HG03039 (cell line): Measurements from ENCODE around the gene NEK7.
"Not testable (repeated sequence)": the region's sequence is repeated elsewhere in the genome, so short reads cannot be mapped to it uniquely, and the experiment has no call there.

Source experiments
- ATAC-seq: cut with Tn5 transposase; IDR thresholded peaks from one replicate; pipeline ENCODE4 v1.9.1; 2021; ENCODE audit warnings: mild to moderate bottlenecking, moderate library complexity; ENCODE audit not compliant: unreplicated experiment

Gene NEK7

DNA sequence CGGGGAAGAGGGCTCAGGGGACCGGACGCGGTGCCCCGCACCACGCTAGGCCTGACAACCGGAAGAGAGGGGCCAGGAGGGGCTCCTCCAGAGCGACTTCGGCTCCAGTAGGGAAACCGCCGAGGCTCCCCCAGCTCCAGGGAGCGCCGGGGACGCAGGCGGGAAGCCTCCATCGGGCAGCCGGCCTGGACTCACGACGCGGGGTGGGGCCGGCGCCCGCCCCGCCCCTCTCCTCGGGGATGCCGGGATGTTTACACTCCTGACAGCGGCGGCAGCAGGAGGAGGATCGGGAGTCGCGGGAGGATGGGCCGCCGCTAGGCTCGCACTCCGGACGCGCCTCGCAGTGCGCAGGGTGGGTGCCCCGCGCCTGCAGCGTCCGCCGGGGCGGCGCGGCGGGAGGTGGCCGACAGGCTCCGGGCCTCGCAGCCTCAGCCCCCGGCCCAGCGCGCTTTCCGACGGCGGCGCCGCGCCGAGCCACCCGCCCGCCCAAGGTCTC, at the start of gene NEK7:
Gene NEK7 (plus strand): TSS at position 254 of the 496 bp plus-strand sequence. CDS start 75,583 bp downstream, outside the sequence.
- peak; percentile 54 for ATAC-seq

DNA sequence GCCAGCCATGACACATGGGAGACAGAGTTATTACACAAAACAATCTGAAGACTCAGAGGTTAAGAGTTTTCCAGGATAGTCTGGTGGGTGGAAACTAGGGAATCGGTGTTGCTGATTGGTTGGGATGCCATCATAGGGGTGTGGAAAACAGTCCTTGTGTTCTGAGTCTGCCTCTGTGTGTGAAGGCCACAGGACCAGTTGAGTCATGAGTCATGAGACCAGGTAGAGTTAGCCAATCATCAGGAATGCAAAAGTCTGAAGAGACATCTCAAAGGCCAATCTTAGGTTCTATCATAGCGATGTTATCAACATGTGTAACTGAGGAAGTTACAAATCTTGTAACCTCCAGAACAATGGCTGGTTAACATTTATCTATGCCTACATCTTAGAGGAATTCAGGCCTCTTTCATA, 49.7 kb upstream of the NEK7 start:
- no peak for ATAC-seq

DNA sequence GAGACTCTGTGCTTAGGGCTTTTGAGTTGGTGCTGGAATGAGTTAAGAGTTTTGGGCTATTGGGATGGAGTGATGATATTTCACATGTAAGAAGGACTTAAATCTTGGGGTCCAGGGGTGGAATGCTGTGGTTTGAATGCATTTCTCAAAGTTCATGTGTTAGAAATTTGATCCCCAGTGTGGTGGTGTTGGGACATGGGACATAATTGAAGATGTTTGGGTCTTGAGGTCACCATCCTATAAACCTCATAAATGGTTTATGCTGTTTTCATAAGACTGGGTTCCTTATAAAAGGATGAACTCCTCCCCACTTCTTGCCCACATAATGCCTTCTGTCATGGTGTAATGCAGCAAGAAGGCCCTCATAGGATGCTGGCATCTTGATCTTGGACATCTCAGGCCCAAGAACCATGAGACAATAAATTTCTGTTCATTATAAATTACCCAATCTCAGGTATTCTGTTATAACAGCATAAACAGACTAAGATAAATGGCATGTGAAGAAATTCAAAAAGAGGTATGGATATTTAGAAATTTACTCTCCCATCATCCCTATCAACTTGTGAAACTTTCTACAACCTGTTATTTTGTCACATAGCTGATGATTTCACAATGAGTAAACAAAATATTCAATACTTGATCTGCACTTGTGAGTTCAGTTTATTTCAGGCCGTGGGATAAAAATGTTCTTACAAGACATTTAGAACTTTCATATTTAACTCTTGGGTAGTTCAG, 48.0 kb upstream of the NEK7 start:
- no peak for ATAC-seq

DNA sequence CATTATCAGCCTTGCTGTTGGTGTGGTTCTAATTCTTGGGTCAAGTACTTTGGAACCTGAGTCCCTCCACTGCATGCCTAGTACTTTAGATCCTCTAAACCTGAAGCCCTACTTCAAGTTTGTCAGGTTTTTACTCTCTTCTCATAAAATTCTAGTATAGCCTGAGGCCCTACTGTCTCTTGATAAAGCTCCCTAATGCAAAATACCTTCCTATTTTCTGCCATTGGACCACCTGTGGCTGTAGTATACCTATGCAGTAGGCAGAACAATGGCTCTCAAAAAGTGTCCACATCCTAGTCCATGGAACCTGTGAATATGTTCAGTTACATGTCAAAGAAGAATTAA, 47.5 kb upstream of the NEK7 start:
- no peak for ATAC-seq

DNA sequence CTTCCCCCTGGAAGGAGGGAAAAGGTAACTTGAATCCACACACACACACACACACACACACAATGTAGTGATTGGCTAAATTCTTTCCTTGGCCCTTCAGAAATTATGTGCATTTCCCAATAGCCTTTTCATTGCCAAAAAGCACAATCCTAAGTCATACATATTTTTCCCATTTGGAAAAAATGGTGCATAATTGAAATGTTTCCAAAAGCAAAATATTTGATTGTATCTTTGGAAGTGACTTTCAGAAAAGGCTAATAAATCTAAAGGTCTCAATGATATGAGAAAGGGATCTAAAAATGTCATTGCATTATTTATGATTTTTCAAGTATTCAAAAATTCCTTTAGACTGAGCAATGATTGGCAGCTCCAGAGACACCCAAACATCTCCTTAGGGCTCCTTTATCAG, 43.5 kb upstream of the NEK7 start:
- ATAC-seq, result no peak

DNA sequence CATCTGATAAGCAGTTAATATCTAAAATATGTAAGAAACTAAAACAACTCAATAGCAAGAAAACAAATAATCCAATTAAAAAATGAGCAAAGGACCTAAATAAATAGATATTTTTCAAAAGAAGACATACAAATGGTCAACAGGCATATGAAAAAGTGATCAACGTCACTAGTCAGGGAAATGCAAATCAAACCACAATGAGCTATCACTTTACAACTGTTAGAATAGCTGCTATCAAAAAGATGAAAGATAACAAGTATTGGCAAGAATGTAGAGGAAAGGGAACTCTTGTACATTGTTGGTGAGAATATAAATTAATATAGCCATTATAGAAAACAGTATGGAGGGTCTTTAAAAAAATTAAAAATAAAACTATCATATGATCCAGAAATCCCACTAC, 40.7 kb upstream of the NEK7 start:
- no peak for ATAC-seq

DNA sequence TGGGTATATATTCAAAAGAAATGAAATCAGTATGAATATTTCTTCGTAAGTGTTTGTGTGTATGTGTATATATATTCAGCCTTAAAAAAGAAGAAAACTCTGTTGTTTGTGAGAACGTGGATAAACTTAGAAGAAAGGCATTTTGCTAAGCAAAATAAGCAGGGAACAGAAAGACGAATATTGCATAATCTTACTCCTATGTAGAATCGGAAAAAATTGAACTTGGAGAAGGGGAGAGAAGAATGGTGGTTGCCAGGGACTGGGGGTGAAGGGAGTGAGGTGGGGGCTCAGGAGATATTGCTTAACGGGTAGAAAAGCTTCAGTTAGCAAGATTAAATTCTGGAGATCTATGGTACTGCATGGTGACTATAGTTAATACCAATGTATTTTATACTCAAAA, 40.3 kb upstream of the NEK7 start:
- ATAC-seq, result no peak

DNA sequence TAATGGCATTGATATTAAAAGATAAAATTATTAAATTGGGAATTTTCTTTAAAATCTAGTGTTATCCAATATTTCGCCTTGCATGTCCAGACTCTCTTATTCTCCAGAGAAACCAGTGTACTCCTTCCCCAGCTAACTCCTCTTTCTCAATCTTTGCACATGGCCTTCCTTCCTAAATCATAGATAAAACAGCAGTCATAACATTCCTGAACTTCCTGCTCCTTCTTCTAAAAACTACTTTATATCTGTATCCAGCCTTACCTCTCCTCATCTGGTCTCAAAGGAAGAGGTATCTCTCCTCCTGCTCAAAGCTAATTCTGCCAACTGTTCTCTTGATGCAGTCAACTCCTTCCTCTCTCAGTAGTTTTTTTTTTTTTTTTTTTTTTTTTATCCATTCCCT, 39.5 kb upstream of the NEK7 start:
- no peak for ATAC-seq

DNA sequence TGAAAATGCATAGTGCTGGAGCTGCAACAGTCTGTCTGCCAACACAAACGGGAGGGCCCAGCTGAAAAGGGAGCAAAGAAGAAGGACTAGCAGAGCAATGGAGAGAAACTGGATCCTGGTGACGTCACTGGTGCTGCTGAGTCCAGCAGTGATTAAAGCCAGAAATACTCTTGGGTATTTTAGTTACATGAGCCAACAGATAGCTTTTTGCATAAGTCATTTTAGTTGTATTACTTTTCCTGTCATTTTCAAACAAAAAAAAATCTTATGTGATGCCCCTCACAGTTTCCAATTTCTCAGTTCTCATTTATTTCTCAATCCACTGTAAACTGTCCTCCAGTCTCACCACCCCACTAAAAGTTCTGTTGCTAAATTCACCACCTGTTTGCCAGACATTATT, 38.7 kb upstream of the NEK7 start:
- no peak for ATAC-seq

DNA sequence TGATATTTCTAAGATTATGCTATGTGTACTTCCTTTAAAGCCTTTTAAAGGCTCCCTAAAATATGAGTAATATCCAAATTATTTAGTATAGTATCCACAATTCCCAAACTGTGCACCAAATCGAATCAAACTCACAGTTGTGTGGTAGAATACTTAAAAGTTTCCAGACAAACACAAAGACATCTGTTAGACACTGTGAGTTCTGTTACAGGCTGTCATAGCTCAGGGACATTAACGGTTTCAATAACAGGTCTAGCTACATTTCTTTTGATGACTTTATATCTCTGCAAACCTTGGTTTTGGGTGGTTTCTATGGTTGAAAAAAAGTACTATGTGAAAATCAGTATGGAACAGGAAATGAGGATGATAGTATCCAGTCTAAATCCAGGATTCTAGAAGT, 36.9 kb upstream of the NEK7 start:
- no peak for ATAC-seq

DNA sequence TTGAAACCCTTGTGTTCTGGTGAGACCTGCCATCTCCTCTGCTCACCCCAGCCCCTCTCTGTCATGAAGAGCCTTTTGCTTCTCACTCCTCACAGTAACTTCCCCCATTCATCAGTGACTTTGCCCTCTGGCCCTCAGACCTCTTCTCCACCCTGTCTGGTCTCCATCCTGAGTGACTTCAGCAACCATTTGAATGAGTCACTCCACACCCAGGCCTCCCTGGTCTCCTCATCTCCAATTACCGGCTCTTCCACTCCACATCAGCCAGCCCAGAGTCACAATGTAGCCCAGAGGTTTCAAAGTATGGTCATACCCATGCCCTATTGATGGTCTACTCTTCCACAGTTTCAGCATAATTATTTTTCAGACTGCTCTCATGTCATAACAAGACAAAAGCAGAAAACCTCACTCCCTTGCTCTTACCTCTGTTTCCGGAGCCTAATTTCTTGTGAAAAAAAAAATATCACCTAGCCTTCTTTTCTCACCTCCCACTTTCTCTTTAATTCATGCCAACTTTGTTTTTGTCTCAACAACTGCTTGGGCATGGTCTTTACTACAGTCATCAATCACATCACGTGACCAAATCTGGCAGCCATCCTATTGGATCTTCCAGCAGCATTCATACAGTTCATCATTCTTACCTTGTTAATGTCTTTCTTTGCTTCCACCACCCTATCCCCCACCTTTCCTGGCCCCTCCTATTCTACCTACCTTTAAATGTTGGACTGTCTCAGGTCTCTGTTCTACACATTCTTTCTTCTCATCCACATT, 35.6 kb upstream of the NEK7 start:
- ATAC-seq, result no peak

DNA sequence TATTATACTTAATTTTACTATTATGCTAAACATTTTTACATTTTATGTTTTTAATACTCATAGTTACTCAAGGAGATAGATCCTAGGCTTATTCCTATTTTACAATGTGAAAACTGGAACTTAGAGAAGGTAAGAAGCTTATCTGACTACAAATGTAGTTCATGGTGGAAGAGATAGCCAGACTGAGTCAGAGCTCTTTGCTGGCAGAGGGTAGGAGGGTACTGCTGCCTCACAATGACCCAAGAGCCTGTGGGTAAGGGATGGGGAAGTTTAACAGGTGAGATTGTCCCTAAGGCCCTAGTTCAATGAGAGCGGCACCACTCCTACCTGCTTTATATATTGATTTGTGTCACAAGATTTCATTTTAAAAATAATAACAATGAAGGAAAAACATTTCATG, 34.1 kb upstream of the NEK7 start:
- no peak for ATAC-seq

DNA sequence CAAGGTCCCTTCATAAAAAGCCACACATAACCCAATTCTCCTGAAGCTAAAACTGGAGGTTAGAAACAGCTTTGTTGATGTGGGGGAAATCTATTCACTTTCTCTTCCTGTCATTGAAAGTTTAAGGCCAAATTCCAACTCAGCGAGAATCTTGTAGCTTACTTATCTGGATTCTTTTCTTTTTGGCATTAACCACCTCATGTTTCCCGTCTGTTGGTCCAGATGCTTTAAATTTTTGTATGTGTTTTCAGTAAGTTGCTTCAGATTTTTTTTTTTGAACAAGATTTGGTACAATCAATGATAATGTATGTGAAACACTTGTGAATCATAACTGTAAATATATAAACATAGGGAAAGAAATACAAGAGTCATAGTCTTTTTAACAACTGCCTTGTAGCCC, 33.7 kb upstream of the NEK7 start:
- ATAC-seq, result no peak

DNA sequence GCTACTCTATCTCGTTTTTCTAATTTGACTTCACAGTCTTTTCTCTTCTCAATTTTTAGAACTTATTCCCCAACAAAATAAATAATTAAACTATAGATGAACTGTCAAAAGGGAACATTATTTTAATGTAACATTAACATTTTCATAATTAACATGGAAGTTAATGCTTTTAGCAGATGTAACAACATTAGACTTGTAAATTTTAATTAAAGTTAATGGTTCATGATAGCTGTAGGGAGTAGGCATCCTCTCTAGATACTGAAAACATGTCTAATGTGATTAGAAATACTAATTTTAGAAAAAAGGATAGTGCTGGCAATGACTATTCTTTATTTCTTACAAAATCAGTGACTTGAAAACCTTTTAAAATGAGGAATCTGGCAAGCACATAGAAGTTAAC, 32.1 kb upstream of the NEK7 start:
- no peak for ATAC-seq

DNA sequence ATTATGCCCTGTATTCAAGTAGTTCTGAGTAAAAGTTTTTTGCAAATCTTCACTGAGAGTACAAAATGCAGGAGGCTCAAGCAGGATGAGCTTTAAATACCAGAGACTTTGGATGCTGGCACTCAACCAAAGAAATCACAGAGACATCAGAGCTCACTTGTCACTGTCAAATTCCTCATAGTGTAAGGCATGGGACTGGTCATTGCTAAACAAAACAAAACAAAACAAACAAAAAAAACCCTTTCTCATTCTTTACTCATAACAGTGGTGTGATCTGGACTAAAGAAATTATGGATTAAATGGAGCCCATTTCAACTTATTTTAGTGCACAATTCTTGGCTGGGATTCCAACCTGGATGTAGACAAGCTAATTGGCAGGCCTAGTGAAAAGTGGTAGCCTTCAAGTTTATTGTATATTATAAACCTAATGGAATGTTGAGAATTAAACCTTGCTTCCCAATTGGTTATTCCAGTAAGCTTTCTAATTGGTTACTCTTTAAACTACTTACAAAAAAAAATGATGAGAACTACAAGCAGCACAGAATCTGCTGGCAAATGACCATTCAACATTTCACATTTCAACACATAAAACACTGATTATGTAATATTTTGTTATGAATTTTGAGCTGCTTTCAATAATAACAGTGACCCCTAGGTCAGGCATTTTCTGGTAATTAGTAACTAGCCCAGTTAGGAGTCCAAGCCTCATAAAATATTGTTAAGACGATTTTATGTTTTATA, 30.6 kb upstream of the NEK7 start:
- ATAC-seq, result no peak

DNA sequence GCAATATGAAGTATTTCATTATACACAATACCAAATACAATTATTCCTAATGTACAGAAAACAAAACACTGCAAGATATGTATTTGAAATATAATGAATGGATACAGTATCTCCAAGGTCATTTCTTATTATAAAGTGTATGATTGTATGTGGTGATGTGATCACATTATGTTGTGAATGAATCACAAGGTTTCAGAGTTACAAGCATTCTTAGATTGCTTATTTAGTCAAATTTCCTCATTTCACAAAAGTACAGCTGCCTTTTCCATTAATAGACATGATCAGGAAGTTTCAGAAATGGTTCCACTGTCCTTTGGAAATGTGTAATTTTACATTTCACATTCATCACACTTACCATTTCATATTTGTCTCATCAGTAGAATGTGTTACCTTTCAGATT, 28.3 kb upstream of the NEK7 start:
- no peak for ATAC-seq

DNA sequence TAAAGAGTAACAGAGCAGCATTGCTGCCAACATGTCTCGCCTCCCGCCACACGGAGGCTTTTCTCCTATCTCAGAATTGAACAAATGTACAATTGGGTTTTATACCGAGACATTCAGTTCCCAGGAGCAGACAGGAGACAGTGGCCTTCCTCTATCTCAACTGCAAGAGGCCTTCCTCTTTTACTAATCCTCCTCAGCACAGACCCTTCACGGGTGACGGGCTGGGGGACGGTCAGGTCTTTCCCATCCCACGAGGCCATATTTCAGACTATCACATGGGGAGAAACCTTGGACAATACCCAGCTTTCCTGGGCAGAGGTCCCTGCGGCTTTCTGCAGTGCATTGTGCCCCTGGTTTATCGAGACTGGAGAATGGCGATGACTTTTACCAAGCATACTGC, 26.7 kb upstream of the NEK7 start:
- not testable (repeated sequence) for ATAC-seq

DNA sequence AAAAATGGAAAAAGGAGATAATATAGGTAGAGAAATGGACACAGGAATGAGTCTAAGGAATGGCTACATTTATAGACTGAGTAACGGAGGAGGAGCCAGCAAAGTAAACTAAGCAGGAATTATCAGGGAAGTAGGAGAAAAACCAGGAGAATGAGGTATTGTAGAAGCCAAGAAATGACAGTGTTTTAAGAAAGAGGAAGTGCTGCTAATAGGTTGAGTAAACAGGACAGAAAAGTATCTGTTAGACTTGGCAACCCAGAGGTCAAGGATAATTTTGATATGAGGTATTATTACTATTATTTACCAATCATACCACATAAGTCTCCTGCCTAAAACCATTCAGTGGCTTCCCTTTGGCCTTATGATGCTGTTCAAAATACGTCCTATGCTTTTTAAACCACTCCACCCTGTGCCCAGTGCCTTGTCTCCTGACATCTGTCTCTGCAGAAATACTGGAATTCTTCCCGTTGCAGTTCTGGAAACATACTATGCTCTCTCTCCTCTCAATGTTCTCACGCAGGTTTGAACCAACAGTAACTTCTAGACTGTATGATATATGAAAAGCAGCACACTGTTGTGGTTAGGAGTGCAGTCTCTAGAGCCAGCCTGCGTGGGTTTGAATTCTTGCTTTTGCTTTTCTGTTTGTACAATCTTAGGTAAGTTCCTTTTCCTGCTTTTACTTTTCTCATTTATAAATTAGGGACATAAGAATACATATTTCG, 24.6 kb upstream of the NEK7 start:
- ATAC-seq, result peak; percentile 80

DNA sequence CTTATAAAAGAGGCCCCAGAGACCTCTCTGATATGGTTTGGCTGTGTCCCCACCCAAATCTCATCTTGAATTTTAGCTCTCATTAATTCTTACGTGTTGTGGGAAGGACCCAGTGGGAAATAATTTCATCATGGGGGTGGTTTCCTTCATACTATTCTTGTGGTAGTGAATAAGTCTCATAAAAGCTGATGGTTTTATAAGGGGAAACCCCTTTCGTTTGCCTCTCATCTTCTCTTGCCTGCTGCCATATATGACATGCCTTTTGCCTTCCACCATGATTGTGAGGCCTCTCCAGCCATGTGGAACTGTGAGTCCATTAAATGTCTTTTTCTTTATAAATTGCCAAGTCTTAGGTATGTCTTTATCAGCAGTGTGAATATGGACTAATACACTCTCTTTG, 22.5 kb upstream of the NEK7 start:
- ATAC-seq, result no peak

DNA sequence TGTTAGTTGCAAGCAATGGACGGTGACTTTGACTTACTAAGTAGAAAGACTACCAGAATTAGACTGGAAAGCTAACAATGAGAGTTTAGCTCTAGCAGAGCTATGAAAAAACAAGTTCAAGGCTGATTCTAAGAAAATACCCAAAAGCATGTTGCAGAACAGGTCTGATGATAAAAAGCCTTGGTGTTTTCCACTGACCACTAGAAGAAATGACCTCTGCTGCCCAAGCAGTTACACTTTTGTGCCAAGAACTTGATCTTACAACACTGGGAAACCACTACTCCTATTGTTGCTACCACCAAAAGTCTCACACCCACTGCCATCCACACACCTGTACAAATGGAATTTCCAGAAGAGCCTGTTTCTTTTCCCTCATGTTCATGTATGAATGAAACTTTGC, 21.4 kb upstream of the NEK7 start:
- no peak for ATAC-seq
